HCT116 (cell line): ENCODE results near the gene RAD51AP2. TPM values are rescaled to one million over a fixed set of nuclear protein-coding genes. Genes with fewer than 3 reads are reported as not detected.

Experiments used
- ATAC-seq: fragments of 200-7000 bp; cut with Tn5 transposase; 2 replicates; pipeline ENCODE4 v1.9.1; 2020; ENCODE audit warnings: mild to moderate bottlenecking, moderate library complexity
- BruUV-seq: library from RNA; stranded (reverse); fragments of 400-500 nt; replicated peaks from 2 replicates; lab custom pipeline; 2021; lab: Mats Ljungman, UMichigan
- CTCF ChIA-PET: fragments of 300-600 bp; sonication (Branson Sonifier 250); formaldehyde crosslinking; loops from one replicate; lab custom pipeline; 2021; ENCODE audit warnings: antibody characterized with exemption; lab: Charles Lee
- POLR2A ChIA-PET: fragments of 300-600, 350-600 bp; sonication (Branson Sonifier 250); formaldehyde crosslinking; loops from one replicate; lab custom pipeline; 2021; ENCODE audit warnings: antibody characterized with exemption; lab: Charles Lee
- RAD21 ChIA-PET, 2 experiments: fragments of 300-600 bp; sonication (Branson Sonifier 250); formaldehyde crosslinking; loops; one replicate each; lab custom pipeline; 2023; ENCODE audit warnings: low total read pairs in 2 of 2; ENCODE audit not compliant: uncharacterized antibody in 2 of 2, unreplicated experiment in 2 of 2, low non-redundant PET in 1 of 2; lab: Charles Lee
- DNase-seq: peaks from one replicate; pipeline ENCODE4 v3.0.0-alpha.2; 2010; ENCODE audit warnings: low read depth, low spot score
- H2AFZ ChIP-seq: fragments of 200-600 bp; shearing (Covaris generic), sonication (generic); 2 replicates; pipeline ENCODE4 v1.6.1; 2017; ENCODE audit warnings: low read depth, mixed run types, mixed read lengths, antibody characterized with exemption, low read length; ENCODE audit not compliant: poor library complexity, severe bottlenecking
- H3K27ac ChIP-seq: 2 replicates; pipeline ENCODE4 v1.5.1; 2012; ENCODE audit warnings: low read depth, low read length
- H3K27me3 ChIP-seq: fragments of 200-600 bp; sonication (generic); 2 replicates; pipeline ENCODE4 v1.6.1; 2016; ENCODE audit warnings: mixed run types, low read length, mixed read lengths; ENCODE audit not compliant: insufficient read depth
- H3K36me3 ChIP-seq, 2 experiments: fragments of 200-500 bp in 1 of 2; fragments of 200-600 bp in 1 of 2; sonication (Bioruptor generic) in 1 of 2; sonication (generic) in 1 of 2; 2 replicates each; pipeline versions ENCODE4 v1.5.1 to v1.6.1; 2014 to 2016; ENCODE audit warnings: low read length in 2 of 2, inconsistent platforms in 1 of 2, mixed read lengths in 1 of 2, mixed run types in 1 of 2; ENCODE audit not compliant: insufficient read depth in 2 of 2, control insufficient read depth in 1 of 2
- H3K4me1 ChIP-seq, 2 experiments: fragments of 200-600 bp in 1 of 2; sonication (generic) in 1 of 2; 2 replicates each; pipeline versions ENCODE4 v1.5.1 to v1.6.1; 2012 to 2017; ENCODE audit warnings: low read length in 2 of 2, inconsistent platforms in 1 of 2, mild to moderate bottlenecking in 1 of 2, mixed read lengths in 1 of 2, mixed run types in 1 of 2, moderate library complexity in 1 of 2; ENCODE audit not compliant: insufficient read depth in 2 of 2, control insufficient read depth in 1 of 2
- H3K4me2 ChIP-seq: fragments of 200-600 bp; sonication (generic); 2 replicates; pipeline ENCODE4 v1.6.1; 2017; ENCODE audit warnings: mixed run types, low read length, mixed read lengths
- H3K4me3 ChIP-seq, 2 experiments: fragments of 200-600 bp in 1 of 2; sonication (generic) in 1 of 2; replicated peaks in 1 of 2; 2 replicates each; pipeline ENCODE4 v1.5.1; 2011 to 2016; ENCODE audit warnings: low read length in 2 of 2, control low read depth in 1 of 2, low read depth in 1 of 2, mild to moderate bottlenecking in 1 of 2, mixed read lengths in 1 of 2, mixed run types in 1 of 2
- H3K79me2 ChIP-seq: fragments of 200-600 bp; sonication (generic); 2 replicates; pipeline ENCODE4 v1.6.1; 2017; ENCODE audit warnings: mild to moderate bottlenecking, mixed run types, low read length, moderate library complexity, mixed read lengths; ENCODE audit not compliant: insufficient read depth
- H3K9ac ChIP-seq: fragments of 200-600 bp; sonication (generic); 2 replicates; pipeline ENCODE4 v1.6.1; 2016; ENCODE audit warnings: low read length, mixed read lengths
- H3K9me2 ChIP-seq: fragments of 200-600 bp; sonication (generic), shearing (Covaris generic); 2 replicates; pipeline ENCODE4 v1.6.1; 2017; ENCODE audit warnings: mixed run types, mild to moderate bottlenecking, moderate library complexity; ENCODE audit not compliant: insufficient read depth
- H3K9me3 ChIP-seq, 2 experiments: fragments of 200-500 bp in 1 of 2; fragments of 200-600 bp in 1 of 2; sonication (Bioruptor generic) in 1 of 2; sonication (generic) in 1 of 2; 2 replicates each; pipeline ENCODE4 v1.6.1; 2014 to 2017; ENCODE audit warnings: low read length in 2 of 2, mixed read lengths in 2 of 2, inconsistent platforms in 1 of 2, low read depth in 1 of 2, mild to moderate bottlenecking in 1 of 2, mixed run types in 1 of 2, moderate library complexity in 1 of 2; ENCODE audit not compliant: control insufficient read depth in 1 of 2, insufficient read depth in 1 of 2
- H4K20me1 ChIP-seq: fragments of 200-600 bp; sonication (generic), shearing (Covaris generic); 2 replicates; pipeline ENCODE4 v1.6.1; 2017; ENCODE audit warnings: mixed run types, mild to moderate bottlenecking, moderate library complexity; ENCODE audit not compliant: insufficient read depth
- CBX3 ChIP-seq: IDR thresholded peaks from 2 replicates; pipeline ENCODE4 v1.6.1; 2012; ENCODE audit warnings: low read depth
- POLR2A ChIP-seq: IDR thresholded peaks from 2 replicates; pipeline ENCODE4 v1.7.0; 2011; ENCODE audit warnings: borderline replicate concordance; ENCODE audit not compliant: insufficient read depth, insufficient read length; ENCODE audit errors: extremely low read depth
- RAD21 ChIP-seq: IDR thresholded peaks from 2 replicates; pipeline ENCODE4 v1.6.1; 2012; ENCODE audit warnings: low read depth, mild to moderate bottlenecking
- REST ChIP-seq: IDR thresholded peaks from 2 replicates; pipeline ENCODE4 v1.6.1; 2012; ENCODE audit warnings: low read depth
- SIN3A ChIP-seq: IDR thresholded peaks from 2 replicates; pipeline ENCODE4 v1.6.1; 2012; ENCODE audit warnings: low read depth
- SRF ChIP-seq: IDR thresholded peaks from 2 replicates; pipeline ENCODE4 v1.6.1; 2012; ENCODE audit warnings: low read depth
- TCF7L2 ChIP-seq: IDR thresholded peaks from 2 replicates; pipeline ENCODE4 v1.7.0; 2011; ENCODE audit warnings: borderline replicate concordance, inconsistent platforms; ENCODE audit not compliant: insufficient read depth, insufficient read length; ENCODE audit errors: extremely low read depth
- ZNF274 ChIP-seq: fragments of 200-500 bp; sonication (Bioruptor generic); IDR thresholded peaks from 2 replicates; pipeline ENCODE4 v1.6.1; 2014; ENCODE audit warnings: mild to moderate bottlenecking, low read depth, low read length, inconsistent platforms
- intact Hi-C: fragments of 100-400 bp; cut with micrococcal nuclease; formaldehyde crosslinking; loops from 2 replicates; pipeline ENCODE4 v1.10.0; 2022
- total RNA-seq: library from RNA; stranded (reverse); gene quantifications from one replicate; pipeline ENCODE4 v1.2.1, GENCODE V29; 2021; ENCODE audit not compliant: unreplicated experiment

Gene RAD51AP2
- total RNA-seq, 1 experiment from 2014 or later: 0.10 TPM

- no peak for TF ChIP-seq SRF
- no peak for TF ChIP-seq POLR2A
- no peak for TF ChIP-seq CBX3
- TF ChIP-seq ZNF274: no peak
- TF ChIP-seq REST: no peak
Measured at GRCh38 chr2:17521621-17522020, 3.4 kb upstream of the RAD51AP2 start.

DNA sequence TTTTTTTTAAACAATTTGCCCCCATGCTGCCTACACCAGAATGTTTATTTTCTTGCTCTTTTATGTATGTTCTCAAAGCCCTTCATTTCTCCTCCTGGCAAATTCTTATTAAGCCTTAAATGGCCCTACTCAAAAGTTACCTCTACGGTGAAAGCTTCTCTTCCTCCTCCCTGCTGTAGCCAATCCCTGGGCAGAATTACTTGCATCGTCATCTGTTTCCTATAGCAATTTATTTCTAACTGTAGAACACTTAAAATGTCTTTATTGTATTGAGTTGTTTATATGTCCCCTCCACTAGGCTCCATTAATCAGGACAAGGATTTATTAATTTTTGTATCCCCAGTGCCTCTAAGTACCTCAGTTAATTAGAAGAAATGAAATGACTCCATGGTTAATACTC lies 2.5 kb upstream of the RAD51AP2 start:
- Histone ChIP-seq H4K20me1 (no peaks in the 10 kb centered on the region), H3K9me2 (no peaks in the 10 kb centered on the region), H3K4me1 (peaks cover 0 to 11% of the 10 kb centered on the region in 2 experiments; a peak in 3 of 4 replicates), H3K9me3 (no peaks in the 10 kb centered on the region), H3K27me3 (no peaks in the 10 kb centered on the region), H3K9ac (no peak overlapping the region), H3K36me3 (no peaks in the 10 kb centered on the region), H3K4me2 (no peak overlapping the region), H3K4me3 (no peak overlapping the region), H3K27ac (no peak overlapping the region), H2AFZ (peak overlapping the region; percentile 8), H3K79me2 (no peaks in the 10 kb centered on the region)
- ATAC-seq: no peak
- POLR2A ChIA-PET: no interaction called here
- CTCF ChIA-PET: no interaction called here
- intact Hi-C loops: no loop called here
- no TSS peak for BruUV-seq
- TF ChIP-seq TCF7L2: no peak
- no peak for TF ChIP-seq SIN3A
- no peak for TF ChIP-seq CBX3
- no peak for TF ChIP-seq RAD21
- no peak for DNase-seq
- RAD21 ChIA-PET: no interaction called here

More at GRCh38 chr2:17521621-17522020, 3.4 kb upstream of the RAD51AP2 start:
- H3K4me2 ChIP-seq: no peak overlapping the region
- H4K20me1 ChIP-seq: no peaks in the 10 kb centered on the region
- BruUV-seq: no TSS peak
- ChIA-PET RAD21 (no interaction called here), POLR2A (no interaction called here), CTCF (no interaction called here)
- H3K4me1 ChIP-seq: peaks cover 0 to 11% of the 10 kb centered on the region in 2 experiments; a peak in 3 of 4 replicates
- intact Hi-C loops: no loop called here
- H2AFZ ChIP-seq: no peak overlapping the region
- H3K27ac ChIP-seq: no peak overlapping the region
- H3K9me2 ChIP-seq: no peaks in the 10 kb centered on the region
- H3K9ac ChIP-seq: no peak overlapping the region
- no peak overlapping the region for H3K4me3 ChIP-seq
- DNase-seq (no peak), ATAC-seq (no peak)
- no peaks in the 10 kb centered on the region for H3K79me2 ChIP-seq
- H3K27me3 ChIP-seq: no peaks in the 10 kb centered on the region
- H3K9me3 ChIP-seq: no peaks in the 10 kb centered on the region
- H3K36me3 ChIP-seq: no peaks in the 10 kb centered on the region
